Adrenal gland (tissue), 12 donors: ENCODE results near the gene UNC5A. TPM values are rescaled to one million over a fixed set of nuclear protein-coding genes. Genes with fewer than 3 reads are reported as not detected.

Source experiments
- DNase-seq, 7 donors: peaks; one replicate each; pipeline ENCODE4 v3.0.0-alpha.2; 2019 to 2020
- H3K27ac ChIP-seq, 5 donors: fragments of 200-600 bp; sonication (generic) in 4 of 5; 1 replicate in 3 of 5; 2 replicates in 2 of 5; pipeline versions ENCODE4 v1.5.1 to v1.8.0; 2016 to 2020; ENCODE audit warnings: mild to moderate bottlenecking in 1 of 5
- H3K27me3 ChIP-seq: fragments of 200-600 bp; 2 replicates; pipeline ENCODE4 v1.8.0; 2021
- H3K36me3 ChIP-seq, 2 donors: fragments of 200-600 bp; replicated peaks in 1 of 2; 1 replicate in 1 of 2; 2 replicates in 1 of 2; pipeline versions ENCODE4 v1.5.1 to v1.8.0; 2018 to 2022
- H3K4me1 ChIP-seq, 2 donors: fragments of 200-600 bp; replicated peaks in 1 of 2; 1 replicate in 1 of 2; 2 replicates in 1 of 2; pipeline versions ENCODE4 v1.5.1 to v1.8.0; 2018 to 2021
- H3K4me3 ChIP-seq, 4 donors: fragments of 200-600 bp; sonication (generic) in 3 of 4; one replicate each; pipeline ENCODE4 v1.5.1; 2016 to 2018
- H3K9me3 ChIP-seq, 3 donors: fragments of 200-600 bp; sonication (generic) in 1 of 3; replicated peaks in 1 of 3; 1 replicate in 2 of 3; 2 replicates in 1 of 3; pipeline versions ENCODE4 v1.5.1 to v1.8.0; 2016 to 2021
- POLR2A ChIP-seq, 2 donors: fragments of 450-650 bp; IDR thresholded peaks; one replicate each; pipeline ENCODE4 v1.6.1; 2017; ENCODE audit warnings: antibody characterized with exemption in 2 of 2, mild to moderate bottlenecking in 2 of 2, moderate library complexity in 1 of 2
- WGBS, 4 donors: extraction: QIAGEN DNeasy Blood & Tissue Kit in 2 of 4; methylation state at CpG; one replicate each; pipeline versions ENCODE4 v1.1.5 to v1.1.7; 2013 to 2017; 5-methylcytosine and 5-hydroxymethylcytosine counted together
- intact Hi-C, 2 donors: fragments of 100-400 bp; cut with DNase I; formaldehyde crosslinking; loops; one replicate each; pipeline versions ENCODE4 v1.14.1 to v1.15.0; 2022 to 2023
- polyA plus RNA-seq, 3 donors: library from polyadenylated mRNA; stranded (reverse); fragments of 200-250 nt in 2 of 3; fragments of 350-450 nt in 1 of 3; fragmentation: Illumina TruSeq in 1 of 3; extraction: RNeasy Lipid Tissue Mini Kit (QIAGEN cat#74804) in 1 of 3; gene quantifications; one replicate each; pipeline ENCODE4 v1.2.3, GENCODE V29; 2013 to 2014
- total RNA-seq, 9 donors: library from RNA; depleted of rRNA in 4 of 9; stranded (reverse); fragments of >200 nt in 4 of 9; fragments of 120-200 nt in 1 of 9; fragmentation: NEBNext Ultra II Directional in 1 of 9; extraction: Animal tissue kit (Norgen Biotek cat#: 25700) in 1 of 9; gene quantifications; one replicate each; pipeline versions ENCODE4 v1.1.0 to v1.2.4, GENCODE V29; 2013 to 2023
- TF ChIP-seq, protein P1 (sequence below), 6 experiments: fragments of 450-650 bp in 4 of 6; fragments of 200-600 bp in 2 of 6; sonication (generic) in 1 of 6; IDR thresholded peaks; 1 replicate in 5 of 6; 2 replicates in 1 of 6; pipeline versions ENCODE4 v1.5.1 to v1.8.0; 2016 to 2021; ENCODE audit warnings: antibody characterized with exemption in 6 of 6, mild to moderate bottlenecking in 2 of 6, moderate library complexity in 1 of 6
- donor health status: healthy with polysubstance abuse.
- donor health status: Bipolar disorder and iron deficiency.
- donor health status: DM: yes; HTN: yes; CAD: no.
- donor health status: DM: no; HTN: no; CAD: no.
- donor health status: DM: no; HTN: no; CAD: no.
- donor health status: DM: yes; HTN: yes; CAD: no.

The UNC5A gene
- total and polyA plus RNA-seq, 12 donors, result 0.06 to 19.7 (median 3.5) TPM; not detected in 2

GRCh38 chr5:176895831-176896230 is 85.5 kb downstream of the UNC5A start:
- Histone ChIP-seq H3K4me3 (no peak overlapping the region), H3K27ac (no peak overlapping the region), H3K36me3 (no peaks in the 10 kb centered on the region), H3K4me1 (no peaks in the 10 kb centered on the region), H3K9me3 (no peaks in the 10 kb centered on the region), H3K27me3 (no peaks in the 10 kb centered on the region)
- intact Hi-C loops, result no loop called here
- no peak for DNase-seq
- 83 to 92% (median 87%) methylated on average over 3 to 4 of the region's 4 CpGs for WGBS, 4 donors
- TF ChIP-seq, protein P1, sequence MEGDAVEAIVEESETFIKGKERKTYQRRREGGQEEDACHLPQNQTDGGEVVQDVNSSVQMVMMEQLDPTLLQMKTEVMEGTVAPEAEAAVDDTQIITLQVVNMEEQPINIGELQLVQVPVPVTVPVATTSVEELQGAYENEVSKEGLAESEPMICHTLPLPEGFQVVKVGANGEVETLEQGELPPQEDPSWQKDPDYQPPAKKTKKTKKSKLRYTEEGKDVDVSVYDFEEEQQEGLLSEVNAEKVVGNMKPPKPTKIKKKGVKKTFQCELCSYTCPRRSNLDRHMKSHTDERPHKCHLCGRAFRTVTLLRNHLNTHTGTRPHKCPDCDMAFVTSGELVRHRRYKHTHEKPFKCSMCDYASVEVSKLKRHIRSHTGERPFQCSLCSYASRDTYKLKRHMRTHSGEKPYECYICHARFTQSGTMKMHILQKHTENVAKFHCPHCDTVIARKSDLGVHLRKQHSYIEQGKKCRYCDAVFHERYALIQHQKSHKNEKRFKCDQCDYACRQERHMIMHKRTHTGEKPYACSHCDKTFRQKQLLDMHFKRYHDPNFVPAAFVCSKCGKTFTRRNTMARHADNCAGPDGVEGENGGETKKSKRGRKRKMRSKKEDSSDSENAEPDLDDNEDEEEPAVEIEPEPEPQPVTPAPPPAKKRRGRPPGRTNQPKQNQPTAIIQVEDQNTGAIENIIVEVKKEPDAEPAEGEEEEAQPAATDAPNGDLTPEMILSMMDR (IDR thresholded peaks at IDR 0.05), result no peak
- no peak for TF ChIP-seq POLR2A (IDR thresholded peaks at IDR 0.05)

GRCh38 chr5:176897263-176897662 is 86.9 kb downstream of the UNC5A start:
- no peaks in the 10 kb centered on the region for H3K27me3 ChIP-seq
- TF ChIP-seq, protein P1 (IDR thresholded peaks at IDR 0.05), result no peak
- TF ChIP-seq POLR2A (IDR thresholded peaks at IDR 0.05), result no peak
- H3K9me3 ChIP-seq, result no peaks in the 10 kb centered on the region
- no peaks in the 10 kb centered on the region for H3K4me1 ChIP-seq
- H3K4me3 ChIP-seq, result no peak overlapping the region
- no peak overlapping the region for H3K27ac ChIP-seq
- 55 to 66% (median 60%) methylated on average over 3 of the region's 3 CpGs for WGBS, 4 donors
- intact Hi-C loops, result no loop called here
- H3K36me3 ChIP-seq, result no peaks in the 10 kb centered on the region
- DNase-seq, result no peak

DNA sequence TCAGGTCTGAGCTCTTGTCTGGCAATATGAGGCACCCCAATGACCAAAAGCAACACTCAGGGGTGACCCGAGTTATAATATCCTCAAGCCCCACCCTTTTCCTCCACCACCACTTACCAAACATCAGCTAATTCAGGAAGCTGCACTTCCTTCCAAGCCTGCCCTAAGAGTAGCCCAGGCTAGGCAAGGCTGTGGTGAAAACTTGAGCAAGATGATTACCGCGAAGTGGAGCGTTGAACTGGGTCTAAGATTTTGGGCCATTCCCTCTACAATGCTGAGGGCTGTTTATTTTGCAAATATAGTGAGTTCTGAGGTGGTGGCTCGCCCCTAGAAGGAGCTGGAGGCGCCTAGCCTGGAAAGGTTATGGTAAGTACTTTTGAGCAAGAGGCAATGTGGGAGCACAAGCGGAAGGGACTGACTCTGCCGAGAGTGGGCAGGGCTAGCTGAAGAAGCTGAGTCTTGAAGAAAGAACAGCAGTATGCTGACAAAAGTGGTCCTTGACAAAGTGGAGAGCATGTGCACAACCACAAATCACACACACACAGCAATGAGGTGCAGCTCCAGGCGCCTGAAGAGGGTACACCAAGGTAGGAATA is 89.0 kb downstream of the UNC5A start, which contains the start of gene HK3:
Gene HK3, minus strand, starts transcription at position 51 of the 596 bp plus-strand sequence. CDS start 3,187 bp downstream, outside the sequence.
- H3K4me1 ChIP-seq, result no peaks in the 10 kb centered on the region
- peak in 2 of 7 donors; percentile 22 to 26 for DNase-seq
- WGBS, 4 donors, result 69 to 82% (median 72%) methylated on average over 7 to 9 of the region's 9 CpGs
- H3K27me3 ChIP-seq, result no peaks in the 10 kb centered on the region
- intact Hi-C loops, result no loop called here
- H3K9me3 ChIP-seq, result no peaks in the 10 kb centered on the region
- TF ChIP-seq, protein P1 (IDR thresholded peaks at IDR 0.05), result no peak
- TF ChIP-seq POLR2A (IDR thresholded peaks at IDR 0.05), result no peak
- H3K4me3 ChIP-seq, result peak within 1 kb of the TSS in 1 of 4 donors; percentile 32
- H3K36me3 ChIP-seq, result peaks cover 0 to 11% of the 10 kb centered on the region in 2 donors
- peak within 1 kb of the TSS in 1 of 5 donors; percentile 41 for H3K27ac ChIP-seq

DNA sequence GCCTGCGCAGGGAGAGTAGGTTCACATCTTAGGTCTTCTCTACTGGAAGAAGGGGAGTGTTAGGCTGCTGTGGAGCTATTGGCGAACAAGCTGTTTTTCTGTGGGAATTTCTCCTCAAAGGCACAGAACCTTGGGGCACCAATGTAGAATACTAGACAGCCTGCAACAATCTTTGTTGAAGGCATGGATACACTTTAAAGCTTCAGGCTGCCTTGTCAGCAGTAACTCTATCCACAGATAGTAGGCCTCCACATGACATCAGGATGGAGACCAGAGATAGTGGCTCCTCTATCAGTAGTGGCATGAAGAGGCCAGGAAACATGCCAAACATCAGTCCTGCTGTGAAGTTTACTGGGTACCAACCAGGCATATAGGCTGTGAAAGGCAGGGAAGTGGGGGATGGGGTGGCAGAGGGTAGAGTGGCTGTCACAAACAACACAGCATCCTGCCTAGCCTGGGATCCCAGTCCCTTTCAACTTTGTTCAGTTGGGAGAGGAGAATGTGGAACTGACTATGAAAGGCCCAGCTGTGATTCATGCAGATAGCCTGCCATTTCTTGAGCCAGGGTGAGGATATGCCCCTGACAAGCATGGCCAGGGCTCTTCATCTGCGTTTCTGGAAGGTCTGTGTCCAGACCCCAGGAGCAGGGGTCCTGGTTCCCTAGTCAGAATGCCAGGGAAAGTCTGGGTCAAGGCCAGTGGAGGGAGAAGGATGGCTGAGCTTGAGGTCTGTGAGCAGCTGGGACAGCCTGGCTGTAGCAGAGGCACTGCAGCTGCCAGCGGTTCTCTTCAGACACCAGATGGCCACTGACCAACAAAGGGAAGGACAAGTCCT is 89.8 kb downstream of the UNC5A start:
- H3K9me3 ChIP-seq, result no peaks in the 10 kb centered on the region
- TF ChIP-seq POLR2A (IDR thresholded peaks at IDR 0.05), result no peak
- TF ChIP-seq, protein P1 (IDR thresholded peaks at IDR 0.05), result no peak
- no peaks in the 10 kb centered on the region for H3K27me3 ChIP-seq
- H3K27ac ChIP-seq, result peak overlapping the region in 1 of 5 donors; percentile 41
- 71 to 81% (median 76%) methylated on average over 4 of the region's 4 CpGs for WGBS, 4 donors
- intact Hi-C loops, result no loop called here
- peaks cover 0 to 19% of the 10 kb centered on the region in 2 donors for H3K36me3 ChIP-seq
- H3K4me3 ChIP-seq, result no peak overlapping the region
- DNase-seq, result peak in 1 of 7 donors; percentile 30
- no peaks in the 10 kb centered on the region for H3K4me1 ChIP-seq
